HEK293 (cell line): ENCODE data around the gene MEP1A.

Experiments
- CTCF ChIP-seq: fragments of 450-650 bp; formaldehyde crosslinking; IDR thresholded peaks from 2 replicates; pipeline ENCODE4 v1.5.1; 2016; ENCODE audit warnings: missing biosample characterization, missing genetic modification characterization
- HOXA7 ChIP-seq: sonication (generic); formaldehyde crosslinking; IDR thresholded peaks from 2 replicates; pipeline ENCODE4 v1.8.1; 2022; ENCODE audit warnings: missing genetic modification reagents, borderline replicate concordance
- KLF9 ChIP-seq: fragments of 450-650 bp; formaldehyde crosslinking; IDR thresholded peaks from 2 replicates; pipeline ENCODE4 v1.5.1; 2016; ENCODE audit warnings: missing biosample characterization, missing genetic modification characterization, low read depth
- SP2 ChIP-seq: fragments of 450-650 bp; formaldehyde crosslinking; IDR thresholded peaks from 2 replicates; pipeline ENCODE4 v1.5.1; 2016; ENCODE audit warnings: missing biosample characterization, missing genetic modification characterization
- TCF7L2 ChIP-seq: IDR thresholded peaks from 2 replicates; pipeline ENCODE4 v1.6.1; 2011; ENCODE audit warnings: low read depth, mild to moderate bottlenecking, inconsistent platforms, low read length, moderate library complexity, borderline replicate concordance
- ZBTB21 ChIP-seq: fragments of 450-650 bp; formaldehyde crosslinking; IDR thresholded peaks from 2 replicates; pipeline ENCODE4 v1.5.1; 2017; ENCODE audit warnings: missing biosample characterization, missing genetic modification characterization
- ZNF10 ChIP-seq: fragments of 450-650 bp; formaldehyde crosslinking; IDR thresholded peaks from 2 replicates; pipeline ENCODE4 v1.5.1; 2017; ENCODE audit warnings: missing biosample characterization, missing genetic modification characterization
- ZNF274 ChIP-seq, 2 experiments: fragments of 200-500 bp in 1 of 2; fragments of 450-650 bp in 1 of 2; sonication (Bioruptor generic) in 1 of 2; formaldehyde crosslinking in 1 of 2; IDR thresholded peaks; 2 replicates each; pipeline versions ENCODE4 v1.5.1 to v1.6.1; 2014 to 2016; ENCODE audit warnings: borderline replicate concordance in 1 of 2, inconsistent platforms in 1 of 2, low read length in 1 of 2, missing biosample characterization in 1 of 2, missing genetic modification characterization in 1 of 2
- ZNF548 ChIP-seq: fragments of 450-650 bp; formaldehyde crosslinking; IDR thresholded peaks from 2 replicates; pipeline ENCODE4 v1.5.1; 2016; ENCODE audit warnings: missing biosample characterization, missing genetic modification characterization
- ZNF76 ChIP-seq: fragments of 450-650 bp; formaldehyde crosslinking; IDR thresholded peaks from 2 replicates; pipeline ENCODE4; 2016; ENCODE audit warnings: low read depth, missing biosample characterization, missing genetic modification characterization, borderline replicate concordance
- ZSCAN30 ChIP-seq: fragments of 450-650 bp; IDR thresholded peaks from 2 replicates; pipeline ENCODE4 v1.5.1; 2018; ENCODE audit warnings: missing biosample characterization, mild to moderate bottlenecking, missing genetic modification characterization, moderate library complexity

GRCh38 chr6:46828939-46829338, 35.8 kb downstream of the MEP1A start:
- TF ChIP-seq ZNF76, result no peak
- TF ChIP-seq CTCF (tag by site-specific recombination), result no peak
- no peak for TF ChIP-seq ZNF10 (tag by site-specific recombination)
- TF ChIP-seq ZBTB21 (tag by site-specific recombination), result no peak
- no peak for TF ChIP-seq ZNF274 (IDR thresholded peaks at IDR 0.05; ENCODE audit: low read length)
- TF ChIP-seq ZNF274 (tag by site-specific recombination; IDR thresholded peaks at IDR 0.05; ENCODE audit: borderline replicate concordance), result no peak
- TF ChIP-seq TCF7L2, result no peak
- no peak for TF ChIP-seq ZNF548 (tag by site-specific recombination)
- TF ChIP-seq SP2 (tag by site-specific recombination), result no peak
- no peak for TF ChIP-seq HOXA7 (CRISPR knock-in tag)
- TF ChIP-seq ZSCAN30 (tag by site-specific recombination), result no peak
- TF ChIP-seq KLF9 (tag by site-specific recombination), result no peak
